MM.1S (cell line): ENCODE results near the gene LEFTY1.

Experiments
- DNase-seq: peaks from one replicate; pipeline ENCODE4 v3.0.0-alpha.2; 2015
- H2AFZ ChIP-seq: fragments of 300-600 bp; sonication (generic); 2 replicates; pipeline ENCODE4 v1.6.0; 2016; ENCODE audit warnings: antibody characterized with exemption, low read length
- H3F3A ChIP-seq: fragments of 300-600 bp; sonication (generic); 2 replicates; pipeline ENCODE4 v1.6.1; 2016; ENCODE audit warnings: mild to moderate bottlenecking, antibody characterized with exemption, low read length, moderate library complexity, mixed read lengths; ENCODE audit not compliant: insufficient read depth
- H3K27ac ChIP-seq: fragments of 300-600 bp; sonication (generic); 2 replicates; pipeline ENCODE4 v1.5.1; 2016; ENCODE audit warnings: mild to moderate bottlenecking, low read length
- H3K27me3 ChIP-seq: fragments of 300-600 bp; sonication (generic); replicated peaks from 2 replicates; pipeline ENCODE4 v1.6.0; 2016; ENCODE audit warnings: low read length; ENCODE audit not compliant: insufficient read depth
- H3K36me3 ChIP-seq: fragments of 300-600 bp; sonication (generic); replicated peaks from 2 replicates; pipeline ENCODE4 v1.6.1; 2016; ENCODE audit warnings: mild to moderate bottlenecking, low read length, mixed read lengths; ENCODE audit not compliant: insufficient read depth
- H3K4me1 ChIP-seq: fragments of 300-600 bp; sonication (generic); 2 replicates; pipeline ENCODE4 v1.6.1; 2016; ENCODE audit warnings: low read length, mixed read lengths
- H3K4me2 ChIP-seq: fragments of 300-600 bp; sonication (generic); 2 replicates; pipeline ENCODE4 v1.6.0; 2016; ENCODE audit warnings: low read depth, low read length
- H3K4me3 ChIP-seq: fragments of 300-600 bp; sonication (generic); 2 replicates; pipeline ENCODE4 v1.5.1; 2016; ENCODE audit warnings: low read length, mixed read lengths
- H3K79me2 ChIP-seq: fragments of 300-600 bp; sonication (generic); 2 replicates; pipeline ENCODE4 v1.6.1; 2016; ENCODE audit warnings: mixed run types, low read length, mixed read lengths
- H3K9ac ChIP-seq: fragments of 300-600 bp; sonication (generic); 2 replicates; pipeline ENCODE4 v1.6.1; 2016; ENCODE audit warnings: low read length, mixed read lengths
- H3K9me2 ChIP-seq: fragments of 300-600 bp; sonication (generic); replicated peaks from 2 replicates; pipeline ENCODE4 v1.6.1; 2016; ENCODE audit warnings: mild to moderate bottlenecking, low read length, mixed read lengths; ENCODE audit not compliant: insufficient read depth
- H3K9me3 ChIP-seq: fragments of 300-600 bp; sonication (generic); replicated peaks from 2 replicates; pipeline ENCODE4 v1.6.1; 2016; ENCODE audit warnings: mild to moderate bottlenecking, low read length, mixed read lengths; ENCODE audit not compliant: insufficient read depth
- H4K20me1 ChIP-seq: fragments of 300-600 bp; sonication (generic); 2 replicates; pipeline ENCODE4 v1.6.1; 2016; ENCODE audit warnings: mild to moderate bottlenecking, low read length, moderate library complexity, mixed read lengths; ENCODE audit not compliant: insufficient read depth
- EZH2 ChIP-seq: fragments of 300-600 bp; sonication (generic); optimal IDR thresholded peaks from 2 replicates; pipeline ENCODE3; 2017; ENCODE audit warnings: low read depth, mild to moderate bottlenecking, antibody characterized with exemption, low read length, mixed read lengths
- EZH2phosphoT487 ChIP-seq: fragments of 300-600 bp; sonication (generic); IDR thresholded peaks from 2 replicates; pipeline ENCODE4 v1.6.1; 2018; ENCODE audit warnings: antibody characterized with exemption, low read length
- TF ChIP-seq, protein P1 (sequence below): fragments of 300-600 bp; sonication (generic); IDR thresholded peaks from 2 replicates; pipeline ENCODE4 v1.5.1; 2016; ENCODE audit warnings: antibody characterized with exemption, low read length, mixed read lengths

Gene LEFTY1

DNA sequence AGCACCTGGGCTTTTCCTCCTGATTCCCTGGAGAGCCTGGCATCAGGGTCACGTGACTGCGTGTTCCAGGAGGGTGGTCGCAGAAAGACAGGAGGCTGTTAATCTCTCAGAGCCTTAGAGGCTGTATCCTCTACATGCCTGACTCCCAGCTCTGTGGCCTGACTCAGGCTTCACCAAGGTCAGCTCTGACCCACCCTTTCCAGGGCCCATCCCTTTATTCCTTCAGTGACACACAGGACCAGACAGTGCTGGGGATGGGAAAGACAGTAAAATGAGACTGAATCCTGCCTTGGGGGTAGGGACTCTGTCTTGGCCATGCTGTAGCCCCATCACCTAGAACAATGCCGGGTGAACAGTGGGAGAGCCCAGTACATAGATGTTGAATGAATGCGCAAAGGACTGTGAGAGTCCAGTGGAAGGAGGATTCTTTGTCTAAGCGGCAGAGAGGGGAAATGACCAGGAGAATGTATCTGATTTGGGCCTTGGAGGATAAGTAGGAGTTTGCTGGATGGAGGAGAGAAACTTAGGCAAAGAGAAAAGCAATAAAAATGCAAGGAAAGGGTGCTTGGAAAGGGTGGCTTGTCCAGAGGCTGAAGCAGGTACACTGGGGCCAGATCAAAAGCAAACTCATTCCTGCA lies 46.0 kb downstream of the LEFTY1 start:
- H3K4me3 ChIP-seq: no peak overlapping the region
- no peak overlapping the region for H2AFZ ChIP-seq
- 0 out of 2 replicates have a peak, but pooled peaks cover 3% of the 10 kb centered on the region for H3K79me2 ChIP-seq
- no peaks in the 10 kb centered on the region for H3K9me2 ChIP-seq
- no peak overlapping the region for H3K27ac ChIP-seq
- TF ChIP-seq, protein P1, sequence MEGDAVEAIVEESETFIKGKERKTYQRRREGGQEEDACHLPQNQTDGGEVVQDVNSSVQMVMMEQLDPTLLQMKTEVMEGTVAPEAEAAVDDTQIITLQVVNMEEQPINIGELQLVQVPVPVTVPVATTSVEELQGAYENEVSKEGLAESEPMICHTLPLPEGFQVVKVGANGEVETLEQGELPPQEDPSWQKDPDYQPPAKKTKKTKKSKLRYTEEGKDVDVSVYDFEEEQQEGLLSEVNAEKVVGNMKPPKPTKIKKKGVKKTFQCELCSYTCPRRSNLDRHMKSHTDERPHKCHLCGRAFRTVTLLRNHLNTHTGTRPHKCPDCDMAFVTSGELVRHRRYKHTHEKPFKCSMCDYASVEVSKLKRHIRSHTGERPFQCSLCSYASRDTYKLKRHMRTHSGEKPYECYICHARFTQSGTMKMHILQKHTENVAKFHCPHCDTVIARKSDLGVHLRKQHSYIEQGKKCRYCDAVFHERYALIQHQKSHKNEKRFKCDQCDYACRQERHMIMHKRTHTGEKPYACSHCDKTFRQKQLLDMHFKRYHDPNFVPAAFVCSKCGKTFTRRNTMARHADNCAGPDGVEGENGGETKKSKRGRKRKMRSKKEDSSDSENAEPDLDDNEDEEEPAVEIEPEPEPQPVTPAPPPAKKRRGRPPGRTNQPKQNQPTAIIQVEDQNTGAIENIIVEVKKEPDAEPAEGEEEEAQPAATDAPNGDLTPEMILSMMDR: no peak
- TF ChIP-seq EZH2phosphoT487 (no peak), EZH2 (no peak)
- no peak overlapping the region for H3K9ac ChIP-seq
- no peak overlapping the region for H3K4me2 ChIP-seq
- no peaks in the 10 kb centered on the region for H4K20me1 ChIP-seq
- H3K27me3 ChIP-seq: no peaks in the 10 kb centered on the region
- H3K9me3 ChIP-seq: no peaks in the 10 kb centered on the region
- H3K4me1 ChIP-seq: peaks cover 13% of the 10 kb centered on the region
- peaks cover 15% of the 10 kb centered on the region for H3F3A ChIP-seq
- no peak for DNase-seq
- peaks cover 9% of the 10 kb centered on the region; the same call in 1 of the 2 replicates for H3K36me3 ChIP-seq

DNA sequence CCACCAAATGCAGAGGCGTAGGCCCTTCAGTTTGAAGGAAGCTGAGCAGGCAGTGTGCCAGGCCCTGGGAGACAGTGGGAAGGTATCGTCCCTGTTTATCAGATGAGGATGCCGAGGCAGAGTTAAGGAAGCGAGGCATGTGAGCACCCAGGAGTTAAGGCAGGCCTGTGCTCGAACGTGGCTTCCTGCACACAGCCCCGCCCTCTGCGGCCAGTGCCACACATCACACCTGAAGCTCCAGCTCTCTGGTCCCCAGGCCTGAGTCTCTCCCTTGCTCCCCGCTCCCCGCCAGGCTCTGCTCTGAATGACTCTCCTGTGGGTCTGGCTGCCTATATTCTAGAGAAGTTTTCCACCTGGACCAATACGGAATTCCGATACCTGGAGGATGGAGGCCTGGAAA lies 46.9 kb downstream of the LEFTY1 start:
- H3K9me2 ChIP-seq: no peaks in the 10 kb centered on the region
- H2AFZ ChIP-seq: no peak overlapping the region
- H3K27me3 ChIP-seq: no peaks in the 10 kb centered on the region
- TF ChIP-seq EZH2phosphoT487: no peak
- no peak for TF ChIP-seq EZH2
- TF ChIP-seq, protein P1: no peak
- no peaks in the 10 kb centered on the region for H3K9me3 ChIP-seq
- no peak overlapping the region for H3K27ac ChIP-seq
- no peak overlapping the region for H3K9ac ChIP-seq
- no peaks in the 10 kb centered on the region for H4K20me1 ChIP-seq
- no peak for DNase-seq
- H3K36me3 ChIP-seq: peaks cover 9% of the 10 kb centered on the region; the same call in 1 of the 2 replicates
- H3K4me1 ChIP-seq: peaks cover 5% of the 10 kb centered on the region
- 0 out of 2 replicates have a peak, but pooled peaks cover 3% of the 10 kb centered on the region for H3K79me2 ChIP-seq
- no peak overlapping the region for H3K4me3 ChIP-seq
- H3K4me2 ChIP-seq: no peak overlapping the region
- H3F3A ChIP-seq: peaks cover 7% of the 10 kb centered on the region

DNA sequence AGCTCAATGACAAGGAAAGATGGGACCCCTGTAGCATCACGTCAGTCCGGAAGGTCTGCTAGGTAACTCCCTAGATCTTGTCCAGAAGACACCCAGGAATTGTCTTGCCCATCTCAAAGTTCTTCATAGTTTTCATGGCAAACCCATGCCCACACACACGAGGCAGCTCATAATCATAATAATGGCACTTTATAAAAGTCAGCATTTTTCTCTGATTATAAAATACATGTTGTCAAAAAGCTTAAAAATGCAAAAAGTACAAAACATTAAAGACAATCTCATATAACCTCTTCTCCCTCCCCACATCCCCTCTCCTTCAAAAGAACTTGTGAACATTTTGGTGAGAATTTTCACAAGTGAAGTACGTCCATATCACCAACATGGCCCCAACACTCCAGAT lies 48.2 kb downstream of the LEFTY1 start:
- Histone ChIP-seq H3K36me3 (no peaks in the 10 kb centered on the region), H3K4me3 (no peak overlapping the region), H3K4me1 (no peaks in the 10 kb centered on the region), H3K27me3 (no peaks in the 10 kb centered on the region), H3K9me3 (no peaks in the 10 kb centered on the region), H3K9ac (no peak overlapping the region), H3K4me2 (no peak overlapping the region), H2AFZ (no peak overlapping the region), H3K9me2 (no peaks in the 10 kb centered on the region), H3K79me2 (no peaks in the 10 kb centered on the region), H3F3A (peaks cover 7% of the 10 kb centered on the region), H3K27ac (no peak overlapping the region), H4K20me1 (no peaks in the 10 kb centered on the region)
- TF ChIP-seq, protein P1: no peak
- TF ChIP-seq EZH2: no peak
- no peak for TF ChIP-seq EZH2phosphoT487
- no peak for DNase-seq
